C4-2B (cell line): ENCODE data around the gene PTPRT.

ENCODE experiments used
- ZFX ChIP-seq: fragments of 450-650 bp; IDR thresholded peaks from 2 replicates; pipeline ENCODE4 v1.6.1; 2017
- TF ChIP-seq, protein P1 (sequence below): fragments of 450-650 bp; conservative IDR thresholded peaks from 2 replicates; pipeline ENCODE4 v1.5.1; 2017; ENCODE audit warnings: mild to moderate bottlenecking

DNA sequence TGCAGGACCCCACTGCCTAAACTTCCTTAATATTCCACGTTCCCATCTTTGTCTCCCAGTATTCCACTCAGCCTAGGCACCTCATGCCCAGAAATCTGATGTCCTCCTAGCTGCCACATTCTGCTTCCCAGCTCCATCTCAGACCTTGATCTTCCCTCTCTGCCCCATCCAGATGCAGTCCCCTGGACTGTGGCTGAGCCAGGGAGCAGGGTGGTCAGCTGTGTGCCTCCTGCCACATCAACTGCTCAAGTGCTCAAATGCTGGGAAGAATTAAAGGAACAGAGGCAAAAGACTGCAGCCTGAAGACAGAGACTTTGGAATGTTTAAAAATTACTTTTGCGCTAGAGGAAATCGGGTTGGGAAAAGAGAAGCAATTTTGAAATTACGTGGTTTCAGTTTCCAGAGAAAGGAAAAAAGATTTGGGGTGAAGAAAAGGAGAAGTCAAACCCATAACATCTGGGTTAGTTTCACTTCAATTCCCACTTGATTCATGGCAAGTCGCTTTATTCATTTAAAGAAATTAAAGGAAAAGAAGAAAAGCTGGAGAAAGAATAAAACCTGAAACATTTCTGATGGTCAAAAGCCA is 704.8 kb downstream of the PTPRT start:
- TF ChIP-seq, protein P1, sequence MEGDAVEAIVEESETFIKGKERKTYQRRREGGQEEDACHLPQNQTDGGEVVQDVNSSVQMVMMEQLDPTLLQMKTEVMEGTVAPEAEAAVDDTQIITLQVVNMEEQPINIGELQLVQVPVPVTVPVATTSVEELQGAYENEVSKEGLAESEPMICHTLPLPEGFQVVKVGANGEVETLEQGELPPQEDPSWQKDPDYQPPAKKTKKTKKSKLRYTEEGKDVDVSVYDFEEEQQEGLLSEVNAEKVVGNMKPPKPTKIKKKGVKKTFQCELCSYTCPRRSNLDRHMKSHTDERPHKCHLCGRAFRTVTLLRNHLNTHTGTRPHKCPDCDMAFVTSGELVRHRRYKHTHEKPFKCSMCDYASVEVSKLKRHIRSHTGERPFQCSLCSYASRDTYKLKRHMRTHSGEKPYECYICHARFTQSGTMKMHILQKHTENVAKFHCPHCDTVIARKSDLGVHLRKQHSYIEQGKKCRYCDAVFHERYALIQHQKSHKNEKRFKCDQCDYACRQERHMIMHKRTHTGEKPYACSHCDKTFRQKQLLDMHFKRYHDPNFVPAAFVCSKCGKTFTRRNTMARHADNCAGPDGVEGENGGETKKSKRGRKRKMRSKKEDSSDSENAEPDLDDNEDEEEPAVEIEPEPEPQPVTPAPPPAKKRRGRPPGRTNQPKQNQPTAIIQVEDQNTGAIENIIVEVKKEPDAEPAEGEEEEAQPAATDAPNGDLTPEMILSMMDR = no peak
- TF ChIP-seq ZFX = no peak
